B cell (primary cell): ENCODE measurements around the gene SPOCK1. TPM values are rescaled to one million over a fixed set of nuclear protein-coding genes. Genes with fewer than 3 reads are reported as not detected.

ENCODE experiments used
- ATAC-seq: fragments of 200-7000 bp; cut with Tn5 transposase; one replicate; pipeline ENCODE4 v1.10.0; 2021; ENCODE audit warnings: low read depth, mild to moderate bottlenecking, moderate number of reproducible peaks, moderate library complexity
- CTCF ChIA-PET: fragments of 350-600 bp; sonication (Branson Sonifier 250); formaldehyde crosslinking; loops from one replicate; lab custom pipeline; 2021; ENCODE audit warnings: antibody characterized with exemption, inconsistent platforms; lab: Charles Lee
- POLR2A ChIA-PET: fragments of 350-600 bp; sonication (Branson Sonifier 250); formaldehyde crosslinking; loops from one replicate; lab custom pipeline; 2021; ENCODE audit warnings: antibody characterized with exemption; lab: Charles Lee
- DNase-seq: peaks from one replicate; pipeline ENCODE4 v3.0.0; 2013
- H2AFZ ChIP-seq: 2 replicates; pipeline ENCODE4 v1.6.1; 2012; ENCODE audit warnings: mild to moderate bottlenecking, low read depth, low read length; ENCODE audit not compliant: insufficient read depth, poor library complexity, severe bottlenecking
- H3K27ac ChIP-seq, 2 donors: 1 replicate in 1 of 2; 2 replicates in 1 of 2; pipeline ENCODE4 v1.5.1; 2012 to 2013; ENCODE audit warnings: low read length in 2 of 2, mild to moderate bottlenecking in 2 of 2, moderate library complexity in 1 of 2
- H3K27me3 ChIP-seq, 4 experiments: fragments of 200-600 bp in 1 of 4; sonication (generic) in 1 of 4; replicated peaks in 1 of 4; 1 replicate in 2 of 4; 2 replicates in 2 of 4; pipeline versions ENCODE4 v1.6.1 to v1.7.0; 2013 to 2016; ENCODE audit warnings: low read length in 3 of 4, mild to moderate bottlenecking in 2 of 4, mixed read lengths in 1 of 4, moderate library complexity in 1 of 4; ENCODE audit not compliant: insufficient read depth in 4 of 4, control insufficient read depth in 3 of 4; ENCODE audit errors: control extremely low read depth in 1 of 4
- H3K36me3 ChIP-seq, 2 experiments: replicated peaks in 1 of 2; 1 replicate in 1 of 2; 2 replicates in 1 of 2; pipeline versions ENCODE4 v1.6.1 to v1.7.1; 2013; ENCODE audit warnings: low read length in 1 of 2; ENCODE audit not compliant: insufficient read depth in 2 of 2, control insufficient read depth in 1 of 2; ENCODE audit errors: control extremely low read depth in 1 of 2, extremely low read depth in 1 of 2
- H3K4me1 ChIP-seq, 2 donors: fragments of 200-600 bp in 1 of 2; sonication (generic) in 1 of 2; 1 replicate in 1 of 2; 2 replicates in 1 of 2; pipeline versions ENCODE4 v1.5.1 to v1.6.1; 2013 to 2017; ENCODE audit warnings: low read length in 2 of 2; ENCODE audit not compliant: control insufficient read depth in 2 of 2, insufficient read depth in 2 of 2
- H3K4me2 ChIP-seq: replicated peaks from 2 replicates; pipeline ENCODE3; 2012; ENCODE audit warnings: mild to moderate bottlenecking, low read depth, low read length; ENCODE audit not compliant: poor library complexity, severe bottlenecking
- H3K4me3 ChIP-seq, 5 experiments: fragments of 200-600 bp in 1 of 5; sonication (generic) in 1 of 5; 1 replicate in 3 of 5; 2 replicates in 2 of 5; pipeline versions ENCODE4 v1.5.1 to v1.7.0; 2011 to 2016; ENCODE audit warnings: low read length in 4 of 5, mild to moderate bottlenecking in 4 of 5, low read depth in 2 of 5, control low read depth in 1 of 5, moderate library complexity in 1 of 5; ENCODE audit not compliant: insufficient read depth in 1 of 5; ENCODE audit errors: control extremely low read depth in 1 of 5, extremely low read depth in 1 of 5
- H3K79me2 ChIP-seq: fragments of 200-600 bp; sonication (generic); one replicate; pipeline ENCODE4 v1.6.0; 2016; ENCODE audit warnings: low read length; ENCODE audit not compliant: control insufficient read depth, insufficient read depth
- H3K9ac ChIP-seq: fragments of 200-600 bp; sonication (generic); 2 replicates; pipeline ENCODE4 v1.6.1; 2017; ENCODE audit warnings: mild to moderate bottlenecking, low read length, moderate library complexity
- H3K9me3 ChIP-seq, 3 donors: one replicate each; pipeline versions ENCODE4 v1.6.1 to v1.7.1; 2013; ENCODE audit warnings: low read length in 2 of 3; ENCODE audit not compliant: control insufficient read depth in 2 of 3, insufficient read depth in 1 of 3; ENCODE audit errors: control extremely low read depth in 1 of 3
- H4K20me1 ChIP-seq: 2 replicates; pipeline ENCODE4 v1.6.0; 2012; ENCODE audit warnings: mild to moderate bottlenecking, low read length; ENCODE audit not compliant: insufficient read depth, control insufficient read depth, poor library complexity, severe bottlenecking
- H3K27ac Mint-ChIP-seq: one replicate; pipeline ENCODE4 v1.8.0; 2021; ENCODE audit warnings: mixed read lengths
- H3K27me3 Mint-ChIP-seq: one replicate; pipeline ENCODE4 v1.8.0; 2021; ENCODE audit warnings: mixed read lengths
- H3K4me1 Mint-ChIP-seq: one replicate; pipeline ENCODE4 v1.8.0; 2021; ENCODE audit warnings: mixed read lengths
- H3K4me3 Mint-ChIP-seq: one replicate; pipeline ENCODE4 v1.8.0; 2021; ENCODE audit warnings: mixed read lengths
- H3K9me3 Mint-ChIP-seq: one replicate; pipeline ENCODE4 v1.8.0; 2022; ENCODE audit warnings: mixed read lengths; ENCODE audit not compliant: insufficient read depth
- CTCF ChIP-seq: fragments of 200-600 bp; IDR thresholded peaks from one replicate; pipeline ENCODE4 v1.8.0; 2022; ENCODE audit warnings: antibody characterized with exemption, mild to moderate bottlenecking
- EZH2 ChIP-seq: IDR thresholded peaks from 2 replicates; pipeline ENCODE4 v1.6.1; 2012; ENCODE audit warnings: borderline replicate concordance, low read depth, mild to moderate bottlenecking, moderate library complexity, low read length; ENCODE audit not compliant: insufficient read depth, poor library complexity, severe bottlenecking
- whole genome bisulfite sequencing: methylation state at CpG from one replicate; pipeline ENCODE4 v1.1.5; 2013; ENCODE audit warnings: missing lambda C conversion rate; ENCODE audit not compliant: insufficient coverage; 5-methylcytosine and 5-hydroxymethylcytosine counted together
- intact Hi-C: fragments of 100-400 bp; cut with micrococcal nuclease; formaldehyde crosslinking; loops from one replicate; pipeline ENCODE4 v1.10.0; 2022
- polyA plus RNA-seq: library from polyadenylated mRNA; depleted of rRNA; stranded (reverse); fragments of >200 nt; gene quantifications from 2 replicates; pipeline ENCODE4 v1.2.3, GENCODE V29; 2012
- total RNA-seq, 2 donors: library from RNA; stranded (reverse); fragments of 120-200 nt in 1 of 2; gene quantifications; 1 replicate in 1 of 2; 2 replicates in 1 of 2; pipeline versions ENCODE4 v1.2.3 to v1.2.4, GENCODE V29; 2013 to 2022

The SPOCK1 gene
- total and polyA plus RNA-seq, 2 donors (not counting 1 experiment from before 2014, with no cell fraction given), result not detected

- Histone ChIP-seq H2AFZ (no peak overlapping the region), H3K4me3 (no peak overlapping the region), H3K9ac (no peak overlapping the region), H3K27me3 (no peaks in the 10 kb centered on the region), H4K20me1 (no peaks in the 10 kb centered on the region), H3K36me3 (no peaks in the 10 kb centered on the region), H3K9me3 (no peaks in the 10 kb centered on the region), H3K4me2 (no peak overlapping the region), H3K27ac (no peak overlapping the region), H3K79me2 (no peaks in the 10 kb centered on the region), H3K4me1 (no peaks in the 10 kb centered on the region)
- WGBS, result 83% methylated on average over 1 of the region's 1 CpG
- ChIA-PET CTCF (no interaction called here), POLR2A (no interaction called here)
- DNase-seq, result no peak
- Mint-ChIP-seq H3K9me3 (no peaks in the 10 kb centered on the region), H3K4me1 (no peaks in the 10 kb centered on the region), H3K27me3 (peaks cover 9% of the 10 kb centered on the region), H3K4me3 (no peak overlapping the region), H3K27ac (no peak overlapping the region)
- intact Hi-C loops, result no loop called here
- TF ChIP-seq EZH2 (no peak), CTCF (no peak)
- no peak for ATAC-seq
These were observed 11.5 kb downstream of the SPOCK1 start for GRCh38 chr5:137487600-137487999.

- TF ChIP-seq CTCF, result no peak
- TF ChIP-seq EZH2, result no peak
- DNase-seq (no peak), ATAC-seq (no peak)
- no peak overlapping the region for H3K4me3 ChIP-seq
- Mint-ChIP-seq H3K4me3 (no peak overlapping the region), H3K9me3 (no peaks in the 10 kb centered on the region), H3K27ac (no peak overlapping the region), H3K4me1 (no peaks in the 10 kb centered on the region), H3K27me3 (peaks cover 3% of the 10 kb centered on the region)
- no peaks in the 10 kb centered on the region for H3K79me2 ChIP-seq
- H2AFZ ChIP-seq, result no peak overlapping the region
- H3K27me3 ChIP-seq, result no peaks in the 10 kb centered on the region
- no peaks in the 10 kb centered on the region for H3K36me3 ChIP-seq
- no peak overlapping the region for H3K9ac ChIP-seq
- H3K9me3 ChIP-seq, result no peaks in the 10 kb centered on the region
- WGBS, result 68% methylated on average over 2 of the region's 2 CpGs
- H3K4me2 ChIP-seq, result no peak overlapping the region
- H3K27ac ChIP-seq, result no peak overlapping the region
- ChIA-PET POLR2A (no interaction called here), CTCF (no interaction called here)
- intact Hi-C loops, result no loop called here
- H4K20me1 ChIP-seq, result no peaks in the 10 kb centered on the region
- no peaks in the 10 kb centered on the region for H3K4me1 ChIP-seq
These were observed 12.4 kb downstream of the SPOCK1 start for GRCh38 chr5:137486707-137487106.
